Gastroesophageal sphincter (tissue), 3 donors: ENCODE measurements around the gene SORCS1.

Experiments
- CTCF ChIP-seq, 4 experiments: fragments of 200-600 bp in 2 of 4; fragments of 450-650 bp in 2 of 4; sonication (generic) in 1 of 4; IDR thresholded peaks; one replicate each; pipeline ENCODE4 v1.5.1; 2017 to 2019; ENCODE audit warnings: antibody characterized with exemption in 4 of 4, mild to moderate bottlenecking in 2 of 4, moderate library complexity in 2 of 4
- POLR2A ChIP-seq, 2 donors: fragments of 450-650 bp; IDR thresholded peaks; one replicate each; pipeline ENCODE4 v1.6.1; 2017; ENCODE audit warnings: antibody characterized with exemption in 2 of 2, mild to moderate bottlenecking in 2 of 2, moderate library complexity in 1 of 2
- POLR2AphosphoS5 ChIP-seq: sonication (generic); formaldehyde crosslinking; IDR thresholded peaks from one replicate; pipeline ENCODE4 v1.6.1; 2017; ENCODE audit warnings: antibody characterized with exemption

DNA sequence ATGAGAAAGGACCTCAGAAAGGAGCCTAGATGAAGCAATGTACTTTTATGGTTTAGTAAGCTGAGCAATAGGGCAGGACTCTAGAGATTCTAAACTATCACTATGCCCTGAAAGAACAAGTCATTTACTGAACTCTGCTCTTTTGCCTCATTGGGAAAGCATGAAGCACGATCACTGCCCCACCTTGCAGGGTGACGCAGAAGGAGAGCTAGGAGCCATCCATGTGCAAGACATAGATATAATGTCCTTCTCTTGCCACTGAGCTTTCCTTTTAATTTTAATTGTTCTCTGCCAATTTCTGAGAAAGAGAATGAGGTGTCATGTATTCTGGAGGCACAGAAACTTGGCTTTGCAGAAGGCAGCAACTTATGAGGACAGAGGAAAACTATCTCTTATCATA, 108.3 kb downstream of the SORCS1 start:
- TF ChIP-seq POLR2AphosphoS5 (no peak), POLR2A (IDR thresholded peaks at IDR 0.05) (no peak), CTCF (IDR thresholded peaks at IDR 0.05) (no peak)
